ENCODE results near the gene SLC4A4.

SLC4A4 gene

DNA sequence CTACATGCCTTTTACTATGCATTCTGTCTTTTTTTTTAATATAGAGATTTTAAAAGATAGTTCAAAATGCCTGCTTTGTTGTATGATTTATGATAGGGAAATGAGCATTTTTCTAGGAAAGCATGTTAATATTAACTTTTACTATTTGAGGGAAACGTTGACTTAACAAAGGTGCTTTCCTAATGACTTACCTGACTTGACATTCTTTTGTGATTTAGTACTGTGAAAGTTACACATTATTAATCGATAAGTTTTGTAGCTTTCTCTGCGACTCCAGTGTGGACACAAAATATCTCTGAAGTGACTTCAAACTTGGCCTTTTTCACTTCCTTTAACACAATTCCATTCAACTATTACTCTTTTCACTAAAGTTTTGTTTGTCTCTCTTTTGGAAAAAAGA, 260.8 kb downstream of the SLC4A4 start:
- no peak for DNase-seq (ENCODE audit: low read depth in 2 of 2)

DNA sequence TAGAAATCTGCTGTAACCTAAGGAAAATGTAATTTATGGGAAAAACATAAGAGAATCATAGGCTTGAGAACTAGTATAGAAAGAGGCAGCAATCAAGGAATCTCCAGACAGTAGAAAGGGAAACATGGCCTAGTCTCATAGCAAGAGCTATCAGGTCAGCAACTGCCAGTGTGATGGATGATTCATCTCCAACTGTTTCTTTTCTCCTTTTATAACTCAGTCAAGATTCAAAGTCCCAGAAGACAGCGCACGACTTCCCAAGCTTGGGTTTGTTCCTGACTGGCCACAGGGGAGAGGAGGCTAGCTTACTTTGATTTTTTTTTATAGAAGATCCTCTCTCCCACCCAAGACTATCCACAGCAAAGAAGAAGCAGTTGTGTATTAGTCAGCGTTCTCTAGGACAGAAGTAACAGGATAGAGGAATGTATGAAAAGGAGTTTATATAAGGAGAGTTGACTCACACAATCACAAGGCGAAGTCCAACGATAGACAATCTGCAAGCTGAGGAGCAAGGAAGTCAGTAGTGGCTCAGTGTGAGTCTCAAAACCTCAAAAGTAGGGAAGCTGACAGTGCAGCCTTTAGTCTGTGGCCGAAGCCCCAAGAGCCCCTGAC, 263.6 kb downstream of the SLC4A4 start:
- no peak for DNase-seq (ENCODE audit: low read depth in 2 of 2)

DNA sequence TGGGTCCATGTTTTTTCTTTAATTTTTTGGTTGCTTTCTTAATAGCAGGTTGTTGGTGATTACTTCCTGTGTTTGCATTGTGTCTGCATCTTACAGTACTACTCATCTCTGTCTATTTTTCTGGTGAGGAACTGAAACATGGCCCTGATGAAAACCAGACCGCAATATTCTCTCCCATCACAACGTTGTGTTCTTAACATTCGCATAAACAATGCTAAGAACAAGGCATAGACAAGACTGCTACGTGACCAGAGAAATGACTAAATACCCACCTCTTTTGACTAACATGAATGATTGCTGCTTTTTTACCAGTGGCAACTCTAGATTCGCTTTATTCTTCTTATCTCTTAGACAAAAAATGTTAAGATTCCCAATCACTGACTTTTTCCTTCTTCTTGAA, 266.0 kb downstream of the SLC4A4 start:
- DNase-seq (ENCODE audit: low read depth in 2 of 2): no peak

DNA sequence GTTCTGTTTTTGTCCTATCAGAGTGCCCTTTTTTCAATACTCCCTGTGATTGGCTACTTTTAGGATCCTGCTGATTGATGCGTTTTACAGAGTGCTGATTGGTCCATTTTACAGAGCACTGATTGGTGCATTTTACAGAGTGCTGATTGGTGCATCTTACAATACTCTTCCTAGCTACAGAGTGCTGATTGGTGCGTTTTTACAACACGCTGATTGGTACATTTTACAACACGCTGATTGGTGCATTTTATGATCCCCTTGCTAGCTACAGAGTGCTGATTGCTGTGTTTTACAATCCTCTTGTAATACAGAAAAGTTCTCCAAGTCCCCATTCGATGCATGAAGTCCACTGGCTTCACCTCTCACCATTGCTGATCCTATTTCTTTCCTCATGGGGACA, 268.3 kb downstream of the SLC4A4 start:
- DNase-seq (ENCODE audit: low read depth in 2 of 2): no peak

DNA sequence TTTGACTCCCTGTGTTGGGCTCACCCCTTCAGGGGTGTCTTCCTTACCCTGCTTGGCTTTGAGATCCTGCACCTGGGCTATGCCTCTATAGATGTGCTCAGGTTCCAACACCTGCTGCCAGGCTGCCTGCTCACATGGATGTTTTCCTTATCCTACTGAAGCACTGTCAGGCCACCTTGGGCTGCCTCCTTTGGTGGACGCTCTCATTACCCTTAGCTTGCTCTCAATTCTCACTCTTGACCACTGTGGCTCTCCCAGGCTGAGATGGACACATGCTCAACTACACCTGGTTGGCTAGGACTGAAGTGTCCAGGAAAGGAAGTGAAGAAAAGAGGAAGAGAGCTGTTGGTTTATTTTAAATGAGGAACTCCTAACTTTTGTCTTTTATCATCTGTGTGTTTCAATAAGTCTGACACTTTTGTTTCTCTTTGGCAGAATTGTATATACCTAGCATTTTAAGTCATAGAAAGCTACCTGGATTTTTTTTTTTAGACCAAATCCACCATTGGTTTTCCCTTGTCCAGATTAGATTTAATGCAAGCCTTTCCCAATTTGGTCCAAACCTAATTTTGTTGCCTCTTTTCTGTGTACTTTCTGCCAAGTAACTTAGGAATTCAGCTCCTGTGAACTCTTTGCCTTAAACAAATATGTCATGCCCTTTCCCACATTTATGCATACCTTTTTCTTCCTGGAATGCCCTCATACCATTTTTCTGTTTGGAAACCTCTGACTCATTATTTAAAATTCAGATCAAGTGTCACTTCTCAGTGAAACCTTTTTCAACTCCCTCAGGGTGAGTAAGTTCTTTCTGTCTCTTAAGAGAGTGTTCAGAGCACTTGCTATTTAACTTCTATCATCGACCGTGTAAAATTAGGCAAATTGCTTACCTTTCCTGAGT, 269.2 kb downstream of the SLC4A4 start:
- no peak for DNase-seq (ENCODE audit: low read depth in 2 of 2)

DNA sequence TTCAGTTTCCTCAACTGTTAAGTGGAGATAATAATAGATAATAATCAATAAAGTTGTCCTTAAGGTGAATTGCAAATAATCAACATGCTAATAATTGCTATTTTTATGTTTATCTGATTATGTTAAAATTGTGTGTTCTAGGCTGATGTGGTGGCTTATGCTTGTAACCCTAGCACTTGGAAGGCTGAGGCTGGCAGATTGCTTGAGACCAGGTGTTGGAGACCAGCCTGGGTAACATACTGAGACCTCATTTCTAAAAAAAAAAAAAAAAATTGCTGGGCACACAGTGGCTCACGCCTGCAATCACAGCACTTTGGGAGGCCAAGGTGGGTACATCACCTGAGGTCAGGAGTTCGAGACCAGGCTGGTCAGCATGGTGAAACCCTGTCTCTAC, 269.9 kb downstream of the SLC4A4 start:
- DNase-seq (ENCODE audit: low read depth in 2 of 2): no peak

DNA sequence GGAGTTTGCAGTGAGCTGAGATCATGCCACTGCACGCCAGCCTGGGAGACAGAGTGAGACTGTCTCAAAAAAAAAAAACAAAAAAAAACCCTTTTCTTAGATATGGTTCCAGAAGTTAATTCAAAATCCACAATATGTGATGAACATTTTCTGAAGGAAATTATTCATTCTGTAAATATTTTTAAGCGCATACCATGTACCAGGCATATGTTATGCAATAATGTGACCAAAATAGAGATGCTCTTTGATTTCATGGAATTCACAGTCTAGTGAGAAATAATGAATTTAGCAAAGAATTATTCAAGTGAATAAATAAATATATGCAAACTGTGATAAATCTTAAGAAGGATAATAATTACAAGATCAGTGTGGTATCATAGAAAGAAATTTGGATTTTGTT, 270.3 kb downstream of the SLC4A4 start:
- no peak for DNase-seq (ENCODE audit: low read depth in 2 of 2)

DNA sequence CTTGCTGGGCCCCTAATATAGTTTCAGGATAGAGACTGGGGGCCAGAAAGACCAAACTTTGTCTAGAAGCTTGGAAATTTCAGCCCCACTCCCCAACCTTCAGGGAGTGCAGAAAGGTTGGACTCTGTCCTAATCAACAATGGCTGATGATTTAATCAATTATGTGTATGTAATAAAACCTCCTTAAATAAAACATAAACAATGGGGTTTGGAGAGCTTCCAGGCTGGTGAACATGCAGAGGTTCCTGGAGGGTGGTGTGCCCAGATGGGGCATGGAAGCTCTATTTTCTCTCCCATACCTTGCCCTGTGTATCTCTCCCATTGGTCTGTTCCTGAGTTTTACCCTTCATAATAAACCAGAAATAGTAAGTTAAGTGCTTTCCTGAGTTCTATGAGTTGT, 270.8 kb downstream of the SLC4A4 start:
- no peak for DNase-seq (ENCODE audit: low read depth in 2 of 2)

DNA sequence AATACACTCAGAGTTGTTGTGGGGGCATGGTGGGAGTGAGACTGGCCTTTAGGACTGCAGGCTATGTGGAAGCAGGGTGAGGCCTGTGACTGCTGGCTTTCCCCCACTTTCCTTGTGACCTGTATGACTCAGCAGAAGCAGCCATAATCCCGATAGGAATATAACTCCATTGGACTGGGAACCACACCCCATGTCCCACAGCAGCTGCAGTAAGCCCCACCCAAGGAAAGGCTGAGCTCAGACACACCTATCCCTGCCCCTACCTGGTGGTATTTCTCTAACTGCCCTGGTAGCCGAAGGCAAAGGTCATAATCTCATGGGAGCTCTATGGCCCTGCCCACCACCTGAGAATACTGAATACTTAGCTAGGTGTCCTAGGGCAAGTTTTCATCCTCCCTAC, 275.8 kb downstream of the SLC4A4 start:
- no peak for DNase-seq (ENCODE audit: low read depth in 2 of 2)

DNA sequence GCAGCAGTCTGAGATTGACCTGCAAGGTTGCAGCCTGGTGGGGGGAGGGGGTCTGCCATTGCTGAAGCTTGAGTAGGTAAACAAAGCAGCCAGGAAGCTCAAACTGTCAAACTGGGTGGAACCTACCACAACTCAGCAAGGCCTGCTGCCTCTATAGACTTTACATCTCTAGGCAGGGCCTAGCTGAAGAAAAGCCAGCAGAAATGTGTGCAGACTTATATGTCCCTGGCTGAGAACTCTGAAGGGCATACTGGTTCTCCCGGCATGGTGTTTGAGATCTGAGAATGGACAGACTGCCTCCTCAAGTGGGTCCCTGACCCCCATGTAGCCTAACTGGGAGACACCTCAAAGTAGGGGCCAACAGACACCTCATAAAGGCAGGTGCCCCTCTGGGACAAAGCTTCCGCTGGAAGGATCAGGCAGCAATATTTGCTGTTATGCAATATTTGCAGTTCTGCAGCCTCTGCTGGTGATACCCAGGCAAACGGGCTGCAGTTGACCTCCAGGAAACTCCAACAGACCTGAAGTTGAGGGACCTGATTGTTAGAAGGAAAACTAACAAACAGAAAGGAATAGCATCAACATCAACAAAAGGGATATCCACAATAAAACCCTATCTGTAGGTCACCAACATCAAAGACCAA, 277.5 kb downstream of the SLC4A4 start:
- DNase-seq (ENCODE audit: low read depth in 2 of 2): no peak
